Thoracic aorta endothelial cell (primary cell): ENCODE results near the gene GOLGA8S. TPM values are rescaled to one million over a fixed set of nuclear protein-coding genes. Genes with fewer than 3 reads are reported as not detected.

Experiments
- small RNA-seq: library from RNA; depleted of rRNA; stranded (forward); fragments of <200 nt; gene quantifications from one replicate; pipeline ENCODE3, GENCODE V24; 2012
- total RNA-seq: library from RNA; depleted of rRNA; stranded (reverse); fragments of >200 nt; gene quantifications from 2 replicates; pipeline ENCODE4 v1.2.3, GENCODE V29; 2012

The GOLGA8S gene
- under 0.01 and 0.07 TPM in 2 replicates for total RNA-seq

GRCh38 chr15:23354448-23354847 is at the start of gene GOLGA8S:
Gene GOLGA8S (plus strand): TSS chr15:23354748. CDS start chr15:23354810, 62 bp downstream.

GRCh38 chr15:23334096-23334495 is 20.5 kb upstream of the GOLGA8S start, which contains the start of gene GOLGA6L26:
Gene GOLGA6L26 (minus strand): TSS chr15:23334196. CDS start chr15:23334135, 61 bp downstream.

Small RNAs within 50 kb of the gene (small RNA-seq; reads per million reads assigned to genes)
- gene RN7SL536P: not detected

Other genes with a start within 250 kb of the GOLGA8S start
- not detected in 2 replicates for gene GOLGA6L1, start 217.9 kb upstream of the GOLGA8S start, total RNA-seq
- gene GOLGA6L26, start 20.6 kb upstream of the GOLGA8S start, total RNA-seq: not detected in 2 replicates
- gene GOLGA6L2, start 92.5 kb downstream of the GOLGA8S start, total RNA-seq: not detected in 2 replicates
- 0.79 TPM in 1 of 2 replicates, not detected in the other for gene MKRN3, start 210.9 kb downstream of the GOLGA8S start, total RNA-seq